Limb (tissue), 2 donors: ENCODE results near the gene PRKAR1B.
"Not testable (repeated sequence)": the region's sequence is repeated elsewhere in the genome, so short reads cannot be mapped to it uniquely, and the experiment has no call there.

ENCODE experiments used
- DNase-seq, 2 donors: peaks; one replicate each; pipeline ENCODE4 v3.0.0-alpha.2; 2016; ENCODE audit errors: extremely low spot score in 2 of 2

PRKAR1B gene

GRCh38 chr7:757741-758163 is 30.7 kb upstream of the PRKAR1B start:
- no peak for DNase-seq

- no peak for DNase-seq
Measured at GRCh38 chr7:756928-757560, 30.0 kb upstream of the PRKAR1B start.

GRCh38 chr7:756231-756927 is 29.3 kb upstream of the PRKAR1B start:
- DNase-seq, result no peak

- no peak for DNase-seq
Measured at GRCh38 chr7:755413-755805, 28.3 kb upstream of the PRKAR1B start.

GRCh38 chr7:754531-755412 is 27.7 kb upstream of the PRKAR1B start:
- DNase-seq, result no peak

GRCh38 chr7:753190-753589 is 26.1 kb upstream of the PRKAR1B start:
- no peak for DNase-seq

- DNase-seq, result not testable (repeated sequence)
Measured at GRCh38 chr7:752256-752655, 25.2 kb upstream of the PRKAR1B start.

GRCh38 chr7:751826-752225 is 24.7 kb upstream of the PRKAR1B start:
- no peak for DNase-seq

GRCh38 chr7:750111-750905 is 23.2 kb upstream of the PRKAR1B start:
- DNase-seq, result no peak

GRCh38 chr7:749140-749551 is 22.1 kb upstream of the PRKAR1B start:
- peak in 1 of 2 donors; percentile 14 for DNase-seq

GRCh38 chr7:748446-748845 is 21.4 kb upstream of the PRKAR1B start:
- DNase-seq, result no peak

GRCh38 chr7:747186-747585 is 20.1 kb upstream of the PRKAR1B start:
- no peak for DNase-seq

GRCh38 chr7:746155-747061 is 19.3 kb upstream of the PRKAR1B start:
- DNase-seq, result no peak

GRCh38 chr7:745431-746154 is 18.5 kb upstream of the PRKAR1B start:
- DNase-seq, result no peak

- no peak for DNase-seq
Measured at GRCh38 chr7:744854-745430, 17.9 kb upstream of the PRKAR1B start.

- DNase-seq, result not testable (repeated sequence)
Measured at GRCh38 chr7:744128-744520, 17.0 kb upstream of the PRKAR1B start.

GRCh38 chr7:743341-744127 is 16.5 kb upstream of the PRKAR1B start:
- not testable (repeated sequence) for DNase-seq

- DNase-seq, result no peak
Measured at GRCh38 chr7:742791-743190, 15.7 kb upstream of the PRKAR1B start.

- DNase-seq, result no peak
Measured at GRCh38 chr7:741850-742249, 14.8 kb upstream of the PRKAR1B start.
